ENCODE results near the gene SLCO2B1.

DNA sequence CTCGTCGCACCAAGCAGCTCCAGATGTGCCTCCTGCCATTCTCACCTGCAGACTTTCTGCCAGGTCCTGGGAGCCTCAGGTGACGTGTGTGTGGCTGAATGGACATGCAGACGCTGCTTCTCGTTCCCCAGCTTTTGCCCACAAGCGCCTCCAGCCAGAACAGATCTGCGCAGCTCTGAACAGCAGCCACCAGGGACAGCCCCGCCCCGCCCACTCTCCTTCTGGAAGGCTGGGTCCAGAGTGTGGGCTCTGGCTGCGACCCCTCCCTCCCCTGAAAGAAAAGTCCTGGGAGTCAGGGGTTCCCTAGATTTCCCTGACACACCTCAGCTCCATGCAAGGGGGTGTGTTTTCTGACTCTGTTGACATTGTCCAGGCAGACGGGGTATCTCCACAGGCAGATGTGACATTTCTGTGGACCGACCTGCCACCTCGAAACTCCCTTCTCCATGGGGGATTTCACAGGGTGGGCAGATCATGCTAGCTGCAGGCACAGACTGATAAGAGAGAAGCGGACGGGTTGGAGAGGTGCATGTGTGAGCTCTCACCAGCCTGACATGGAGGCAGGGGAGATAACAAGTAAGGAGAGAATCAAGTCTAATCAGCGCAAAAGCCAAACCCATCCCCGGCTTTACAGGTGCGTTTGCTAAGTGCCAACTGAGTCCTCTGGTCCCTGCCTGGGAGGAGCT, 19.8 kb downstream of the SLCO2B1 start:
- TF ChIP-seq, protein P1, sequence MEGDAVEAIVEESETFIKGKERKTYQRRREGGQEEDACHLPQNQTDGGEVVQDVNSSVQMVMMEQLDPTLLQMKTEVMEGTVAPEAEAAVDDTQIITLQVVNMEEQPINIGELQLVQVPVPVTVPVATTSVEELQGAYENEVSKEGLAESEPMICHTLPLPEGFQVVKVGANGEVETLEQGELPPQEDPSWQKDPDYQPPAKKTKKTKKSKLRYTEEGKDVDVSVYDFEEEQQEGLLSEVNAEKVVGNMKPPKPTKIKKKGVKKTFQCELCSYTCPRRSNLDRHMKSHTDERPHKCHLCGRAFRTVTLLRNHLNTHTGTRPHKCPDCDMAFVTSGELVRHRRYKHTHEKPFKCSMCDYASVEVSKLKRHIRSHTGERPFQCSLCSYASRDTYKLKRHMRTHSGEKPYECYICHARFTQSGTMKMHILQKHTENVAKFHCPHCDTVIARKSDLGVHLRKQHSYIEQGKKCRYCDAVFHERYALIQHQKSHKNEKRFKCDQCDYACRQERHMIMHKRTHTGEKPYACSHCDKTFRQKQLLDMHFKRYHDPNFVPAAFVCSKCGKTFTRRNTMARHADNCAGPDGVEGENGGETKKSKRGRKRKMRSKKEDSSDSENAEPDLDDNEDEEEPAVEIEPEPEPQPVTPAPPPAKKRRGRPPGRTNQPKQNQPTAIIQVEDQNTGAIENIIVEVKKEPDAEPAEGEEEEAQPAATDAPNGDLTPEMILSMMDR (IDR thresholded peaks at IDR 0.05; ENCODE audit: low read depth, low read length, missing input control), result no peak
- TF ChIP-seq YY1 (IDR thresholded peaks at IDR 0.05), result no peak
- TF ChIP-seq, protein P2, sequence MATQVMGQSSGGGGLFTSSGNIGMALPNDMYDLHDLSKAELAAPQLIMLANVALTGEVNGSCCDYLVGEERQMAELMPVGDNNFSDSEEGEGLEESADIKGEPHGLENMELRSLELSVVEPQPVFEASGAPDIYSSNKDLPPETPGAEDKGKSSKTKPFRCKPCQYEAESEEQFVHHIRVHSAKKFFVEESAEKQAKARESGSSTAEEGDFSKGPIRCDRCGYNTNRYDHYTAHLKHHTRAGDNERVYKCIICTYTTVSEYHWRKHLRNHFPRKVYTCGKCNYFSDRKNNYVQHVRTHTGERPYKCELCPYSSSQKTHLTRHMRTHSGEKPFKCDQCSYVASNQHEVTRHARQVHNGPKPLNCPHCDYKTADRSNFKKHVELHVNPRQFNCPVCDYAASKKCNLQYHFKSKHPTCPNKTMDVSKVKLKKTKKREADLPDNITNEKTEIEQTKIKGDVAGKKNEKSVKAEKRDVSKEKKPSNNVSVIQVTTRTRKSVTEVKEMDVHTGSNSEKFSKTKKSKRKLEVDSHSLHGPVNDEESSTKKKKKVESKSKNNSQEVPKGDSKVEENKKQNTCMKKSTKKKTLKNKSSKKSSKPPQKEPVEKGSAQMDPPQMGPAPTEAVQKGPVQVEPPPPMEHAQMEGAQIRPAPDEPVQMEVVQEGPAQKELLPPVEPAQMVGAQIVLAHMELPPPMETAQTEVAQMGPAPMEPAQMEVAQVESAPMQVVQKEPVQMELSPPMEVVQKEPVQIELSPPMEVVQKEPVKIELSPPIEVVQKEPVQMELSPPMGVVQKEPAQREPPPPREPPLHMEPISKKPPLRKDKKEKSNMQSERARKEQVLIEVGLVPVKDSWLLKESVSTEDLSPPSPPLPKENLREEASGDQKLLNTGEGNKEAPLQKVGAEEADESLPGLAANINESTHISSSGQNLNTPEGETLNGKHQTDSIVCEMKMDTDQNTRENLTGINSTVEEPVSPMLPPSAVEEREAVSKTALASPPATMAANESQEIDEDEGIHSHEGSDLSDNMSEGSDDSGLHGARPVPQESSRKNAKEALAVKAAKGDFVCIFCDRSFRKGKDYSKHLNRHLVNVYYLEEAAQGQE (IDR thresholded peaks at IDR 0.05), result no peak
- no peak for TF ChIP-seq GABPA (IDR thresholded peaks at IDR 0.05 in 1 of 2, conservative IDR thresholded peaks at IDR 0.05 in 1 of 2)
- TF ChIP-seq EGR1 (IDR thresholded peaks at IDR 0.05; ENCODE audit: low read depth in 2 of 2), result no peak
- TF ChIP-seq, protein P3, sequence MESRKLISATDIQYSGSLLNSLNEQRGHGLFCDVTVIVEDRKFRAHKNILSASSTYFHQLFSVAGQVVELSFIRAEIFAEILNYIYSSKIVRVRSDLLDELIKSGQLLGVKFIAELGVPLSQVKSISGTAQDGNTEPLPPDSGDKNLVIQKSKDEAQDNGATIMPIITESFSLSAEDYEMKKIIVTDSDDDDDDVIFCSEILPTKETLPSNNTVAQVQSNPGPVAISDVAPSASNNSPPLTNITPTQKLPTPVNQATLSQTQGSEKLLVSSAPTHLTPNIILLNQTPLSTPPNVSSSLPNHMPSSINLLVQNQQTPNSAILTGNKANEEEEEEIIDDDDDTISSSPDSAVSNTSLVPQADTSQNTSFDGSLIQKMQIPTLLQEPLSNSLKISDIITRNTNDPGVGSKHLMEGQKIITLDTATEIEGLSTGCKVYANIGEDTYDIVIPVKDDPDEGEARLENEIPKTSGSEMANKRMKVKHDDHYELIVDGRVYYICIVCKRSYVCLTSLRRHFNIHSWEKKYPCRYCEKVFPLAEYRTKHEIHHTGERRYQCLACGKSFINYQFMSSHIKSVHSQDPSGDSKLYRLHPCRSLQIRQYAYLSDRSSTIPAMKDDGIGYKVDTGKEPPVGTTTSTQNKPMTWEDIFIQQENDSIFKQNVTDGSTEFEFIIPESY (IDR thresholded peaks at IDR 0.05), result no peak
- no peak for TF ChIP-seq FOXA1 (IDR thresholded peaks at IDR 0.05)
- TF ChIP-seq, protein P4, sequence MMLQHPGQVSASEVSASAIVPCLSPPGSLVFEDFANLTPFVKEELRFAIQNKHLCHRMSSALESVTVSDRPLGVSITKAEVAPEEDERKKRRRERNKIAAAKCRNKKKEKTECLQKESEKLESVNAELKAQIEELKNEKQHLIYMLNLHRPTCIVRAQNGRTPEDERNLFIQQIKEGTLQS (IDR thresholded peaks at IDR 0.05), result no peak
- TF ChIP-seq JUND (IDR thresholded peaks at IDR 0.05), result no peak
- no peak for TF ChIP-seq RAD21 (IDR thresholded peaks at IDR 0.05)

Data from liver (tissue), 3 donors.